GM19099 (cell line): Measurements from ENCODE around the gene EIF4EBP3.

Source experiments
- POLR2A ChIP-seq: IDR thresholded peaks from 3 replicates; pipeline ENCODE4 v1.6.1; 2011; ENCODE audit warnings: low read depth; ENCODE audit not compliant: insufficient read length; ENCODE audit errors: extremely low read depth

The EIF4EBP3 gene

DNA sequence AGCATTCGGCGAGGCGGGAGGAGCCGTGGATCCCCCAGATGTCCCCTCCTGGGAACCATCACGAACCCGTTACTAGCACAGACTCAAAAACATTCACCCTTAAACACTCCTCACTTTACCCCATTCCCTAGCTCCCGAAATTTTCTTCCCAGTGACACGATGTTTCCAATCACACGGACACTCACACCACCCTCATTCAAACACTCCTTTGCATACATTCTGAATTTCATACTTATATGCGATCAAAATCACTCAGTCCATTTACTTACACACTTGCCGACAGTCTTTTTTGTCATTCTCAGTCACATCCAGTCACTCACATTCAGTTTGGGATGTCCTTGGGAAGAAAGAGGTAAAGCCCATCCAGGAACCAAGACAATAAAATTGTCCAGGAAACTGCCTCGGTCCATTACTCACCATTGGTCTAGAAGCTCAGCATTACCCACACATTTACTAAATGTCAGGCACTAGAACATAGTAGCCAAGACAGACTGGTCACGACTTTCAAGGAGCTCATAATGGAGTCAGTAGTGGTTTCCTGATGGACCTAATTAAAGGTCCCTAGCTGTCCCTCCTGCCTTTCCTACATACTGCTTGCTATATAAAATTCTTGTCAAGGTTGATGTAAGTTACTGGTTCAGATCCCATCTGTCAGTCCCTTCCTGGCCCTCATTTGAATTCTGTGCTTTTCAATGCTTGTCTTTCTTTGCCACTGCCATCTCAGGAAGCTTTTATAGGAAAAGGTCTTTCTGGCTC, 17.7 kb downstream of the EIF4EBP3 start:
- no peak for TF ChIP-seq POLR2A

DNA sequence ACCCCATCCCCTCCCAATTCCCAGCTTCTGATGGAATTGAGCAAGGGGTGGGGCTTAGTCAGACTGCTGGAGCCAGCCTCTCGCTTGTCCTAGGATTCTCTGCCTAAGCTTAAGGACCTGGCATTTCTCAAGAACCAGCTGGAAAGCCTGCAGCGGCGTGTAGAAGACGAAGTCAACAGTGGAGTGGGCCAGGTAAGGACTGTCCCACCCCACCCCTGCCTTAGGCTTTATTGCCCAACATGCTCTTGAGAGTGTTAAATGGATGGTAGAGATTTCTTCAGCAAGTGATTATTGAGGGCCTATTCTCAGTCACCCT, 18.3 kb downstream of the EIF4EBP3 start:
- TF ChIP-seq POLR2A: no peak

DNA sequence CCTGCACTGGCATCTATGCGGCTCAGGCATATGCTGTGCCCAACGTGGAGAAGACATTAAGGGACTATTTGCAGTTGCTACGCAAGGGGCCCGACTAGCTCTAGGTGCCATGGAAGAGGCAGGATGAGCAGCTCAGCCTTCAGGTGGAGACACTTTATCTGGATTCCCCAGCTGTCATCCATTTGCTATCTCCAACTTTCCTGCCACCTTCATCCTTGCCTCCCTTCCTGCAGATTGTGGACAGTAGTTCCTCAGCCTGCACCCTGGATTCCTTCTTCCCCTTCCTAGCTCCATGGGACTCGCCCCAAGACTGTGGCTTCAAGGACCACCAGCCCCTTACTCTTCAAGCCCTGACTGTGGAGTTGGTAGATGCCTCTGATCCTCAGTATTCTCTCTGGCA, 19.2 kb downstream of the EIF4EBP3 start:
- TF ChIP-seq POLR2A: no peak

DNA sequence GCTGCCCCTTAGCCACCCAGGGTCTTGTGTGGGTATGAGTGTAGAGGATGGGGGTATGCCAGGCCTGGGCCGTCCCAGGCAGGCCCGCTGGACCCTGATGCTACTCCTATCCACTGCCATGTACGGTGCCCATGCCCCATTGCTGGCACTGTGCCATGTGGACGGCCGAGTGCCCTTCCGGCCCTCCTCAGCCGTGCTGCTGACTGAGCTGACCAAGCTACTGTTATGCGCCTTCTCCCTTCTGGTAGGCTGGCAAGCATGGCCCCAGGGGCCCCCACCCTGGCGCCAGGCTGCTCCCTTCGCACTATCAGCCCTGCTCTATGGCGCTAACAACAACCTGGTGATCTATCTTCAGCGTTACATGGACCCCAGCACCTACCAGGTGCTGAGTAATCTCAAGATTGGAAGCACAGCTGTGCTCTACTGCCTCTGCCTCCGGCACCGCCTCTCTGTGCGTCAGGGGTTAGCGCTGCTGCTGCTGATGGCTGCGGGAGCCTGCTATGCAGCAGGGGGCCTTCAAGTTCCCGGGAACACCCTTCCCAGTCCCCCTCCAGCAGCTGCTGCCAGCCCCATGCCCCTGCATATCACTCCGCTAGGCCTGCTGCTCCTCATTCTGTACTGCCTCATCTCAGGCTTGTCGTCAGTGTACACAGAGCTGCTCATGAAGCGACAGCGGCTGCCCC, 19.8 kb downstream of the EIF4EBP3 start:
- TF ChIP-seq POLR2A: no peak

DNA sequence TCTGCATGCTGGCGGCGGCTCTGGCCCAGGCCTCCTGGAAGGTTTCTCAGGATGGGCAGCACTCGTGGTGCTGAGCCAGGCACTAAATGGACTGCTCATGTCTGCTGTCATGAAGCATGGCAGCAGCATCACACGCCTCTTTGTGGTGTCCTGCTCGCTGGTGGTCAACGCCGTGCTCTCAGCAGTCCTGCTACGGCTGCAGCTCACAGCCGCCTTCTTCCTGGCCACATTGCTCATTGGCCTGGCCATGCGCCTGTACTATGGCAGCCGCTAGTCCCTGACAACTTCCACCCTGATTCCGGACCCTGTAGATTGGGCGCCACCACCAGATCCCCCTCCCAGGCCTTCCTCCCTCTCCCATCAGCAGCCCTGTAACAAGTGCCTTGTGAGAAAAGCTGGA, 20.4 kb downstream of the EIF4EBP3 start:
- TF ChIP-seq POLR2A: no peak

DNA sequence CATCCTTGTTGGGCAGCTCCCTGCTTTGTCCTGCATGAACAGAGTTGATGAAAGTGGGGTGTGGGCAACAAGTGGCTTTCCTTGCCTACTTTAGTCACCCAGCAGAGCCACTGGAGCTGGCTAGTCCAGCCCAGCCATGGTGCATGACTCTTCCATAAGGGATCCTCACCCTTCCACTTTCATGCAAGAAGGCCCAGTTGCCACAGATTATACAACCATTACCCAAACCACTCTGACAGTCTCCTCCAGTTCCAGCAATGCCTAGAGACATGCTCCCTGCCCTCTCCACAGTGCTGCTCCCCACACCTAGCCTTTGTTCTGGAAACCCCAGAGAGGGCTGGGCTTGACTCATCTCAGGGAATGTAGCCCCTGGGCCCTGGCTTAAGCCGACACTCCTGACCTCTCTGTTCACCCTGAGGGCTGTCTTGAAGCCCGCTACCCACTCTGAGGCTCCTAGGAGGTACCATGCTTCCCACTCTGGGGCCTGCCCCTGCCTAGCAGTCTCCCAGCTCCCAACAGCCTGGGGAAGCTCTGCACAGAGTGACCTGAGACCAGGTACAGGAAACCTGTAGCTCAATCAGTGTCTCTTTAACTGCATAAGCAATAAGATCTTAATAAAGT, 21.1 kb downstream of the EIF4EBP3 start:
- TF ChIP-seq POLR2A: no peak

DNA sequence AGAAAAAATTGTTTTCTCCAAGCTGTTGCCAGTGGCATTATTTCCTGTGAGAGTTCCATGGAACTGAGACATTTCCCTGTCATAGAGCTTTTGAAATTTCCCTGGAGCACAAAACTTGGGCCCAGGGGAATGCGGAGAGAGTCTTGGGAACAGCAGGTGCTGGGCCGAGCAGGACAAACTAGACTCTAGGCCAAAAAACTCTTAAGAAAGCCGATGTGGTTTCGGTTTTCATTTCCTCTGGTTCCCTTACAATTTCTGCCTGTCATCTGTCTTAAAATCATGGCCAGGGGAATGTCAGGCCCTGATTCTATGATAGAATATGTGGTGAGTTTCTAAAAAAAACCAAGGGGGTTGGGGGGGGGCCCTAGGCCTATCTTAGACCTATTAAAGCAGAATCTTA, 21.7 kb downstream of the EIF4EBP3 start:
- TF ChIP-seq POLR2A: no peak

DNA sequence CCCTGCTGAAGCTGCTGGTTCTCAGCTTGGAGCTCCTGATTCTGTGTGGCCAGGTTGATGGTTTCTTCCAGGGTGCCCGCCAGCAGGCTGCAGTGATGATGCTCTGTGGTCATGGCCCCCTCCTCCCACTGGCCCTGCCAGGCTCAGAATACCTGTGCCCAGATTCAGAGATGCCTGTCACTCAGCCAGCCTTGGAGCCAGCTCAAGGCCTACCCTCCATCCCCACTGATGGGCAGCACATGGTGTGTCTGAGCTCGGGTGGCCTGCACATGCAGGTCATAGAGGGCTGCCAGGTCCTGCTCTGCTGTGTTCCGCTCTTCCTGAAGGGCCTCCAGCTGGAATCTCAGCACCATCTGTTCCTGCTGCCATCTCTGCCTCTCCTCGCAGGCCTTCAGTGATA, 22.6 kb downstream of the EIF4EBP3 start:
- no peak for TF ChIP-seq POLR2A

DNA sequence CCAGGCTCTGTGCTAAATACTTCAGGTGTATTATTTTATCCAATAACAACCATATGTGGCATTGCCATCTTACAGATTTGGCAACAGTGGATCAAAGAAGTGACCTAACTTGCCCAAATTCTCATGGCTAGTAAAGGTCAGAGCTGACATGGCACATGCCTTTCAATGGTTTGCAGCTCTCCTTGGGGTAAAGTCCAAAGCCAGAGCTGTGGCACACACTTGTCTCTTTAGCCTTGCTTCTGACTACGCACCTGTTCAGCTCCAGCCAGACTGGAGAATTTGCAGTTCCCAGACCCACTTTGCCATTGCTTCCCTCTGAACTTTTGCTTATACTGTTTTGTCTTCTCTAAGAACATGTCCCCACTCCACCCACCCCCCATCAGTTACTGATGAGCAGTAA, 23.0 kb downstream of the EIF4EBP3 start:
- TF ChIP-seq POLR2A: no peak

DNA sequence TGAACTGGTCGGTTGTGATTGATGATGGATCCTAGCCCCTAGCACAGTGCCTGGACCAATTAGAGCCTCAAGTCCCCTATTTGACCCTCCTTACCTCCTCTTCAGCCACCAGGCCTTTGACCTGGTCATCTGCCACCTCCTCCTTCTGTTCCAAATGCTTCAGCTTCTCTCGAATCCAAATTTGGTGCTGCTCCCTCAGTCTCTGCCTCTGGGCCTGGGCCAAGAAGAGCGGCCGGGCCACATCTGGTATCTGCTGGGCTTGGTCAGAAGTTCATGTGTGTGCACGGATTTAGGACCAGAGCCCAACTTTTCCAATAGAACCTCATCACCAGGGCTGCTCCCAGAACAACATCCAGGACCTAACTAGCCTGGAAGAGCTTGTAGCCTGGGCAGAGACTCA, 23.6 kb downstream of the EIF4EBP3 start:
- TF ChIP-seq POLR2A: no peak

DNA sequence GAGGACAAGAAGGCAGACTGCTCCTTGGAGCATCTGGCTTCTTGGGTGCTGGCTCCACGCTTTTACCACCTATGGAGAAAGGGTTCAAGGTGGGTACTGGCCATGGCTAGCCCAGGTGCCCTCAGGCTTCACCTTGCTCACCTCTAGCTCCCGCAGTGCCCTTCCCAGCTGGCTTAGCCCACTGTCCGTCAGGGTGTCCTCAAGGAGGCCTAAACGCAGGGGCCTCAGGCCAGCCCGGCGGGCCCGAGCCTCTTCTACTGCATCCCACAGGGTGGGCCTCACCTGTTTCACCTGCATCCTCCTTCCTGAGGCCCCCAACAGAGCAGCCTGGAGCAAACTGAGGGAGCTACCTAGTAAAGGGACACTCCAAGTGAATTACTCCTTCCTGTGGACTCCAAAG, 26.2 kb downstream of the EIF4EBP3 start:
- TF ChIP-seq POLR2A: no peak

DNA sequence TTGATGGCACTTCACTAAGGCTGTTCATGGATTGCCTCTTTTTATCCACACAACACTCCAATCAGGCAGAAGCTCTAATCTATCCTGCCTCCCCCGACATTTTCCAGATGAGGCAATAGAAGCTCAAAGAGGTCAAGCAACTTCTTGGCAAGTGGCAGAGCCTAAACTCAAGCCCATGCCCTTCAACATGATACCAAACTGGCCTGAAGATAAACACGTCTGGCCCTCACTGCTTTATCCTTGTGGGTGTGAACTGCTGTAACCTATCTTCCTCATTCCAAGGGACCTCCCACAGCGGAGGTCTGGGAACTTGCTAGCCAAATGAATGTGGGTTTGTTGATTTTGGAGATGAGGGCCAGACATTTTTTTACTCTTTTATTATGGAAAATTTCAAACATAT, 26.7 kb downstream of the EIF4EBP3 start:
- no peak for TF ChIP-seq POLR2A

DNA sequence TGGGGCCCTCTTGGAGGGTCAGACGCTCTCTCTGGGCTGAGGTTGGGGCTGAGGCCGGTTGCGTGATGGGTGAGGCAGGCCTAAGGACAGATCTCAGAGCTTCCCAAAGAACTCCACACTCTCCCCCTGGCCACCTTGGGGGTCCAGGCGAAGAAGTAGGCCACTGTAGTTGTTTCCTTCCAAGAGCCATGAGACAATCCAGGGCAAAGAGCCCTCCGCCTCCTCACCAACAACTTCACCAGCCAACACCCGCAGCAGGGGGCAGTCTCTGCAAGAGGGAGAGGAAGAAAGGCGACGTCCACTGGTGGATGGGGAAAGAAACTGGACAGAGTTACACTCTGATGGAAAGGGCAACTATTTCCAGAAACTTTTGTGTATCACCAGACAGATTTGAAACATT, 27.8 kb downstream of the EIF4EBP3 start:
- TF ChIP-seq POLR2A: no peak

DNA sequence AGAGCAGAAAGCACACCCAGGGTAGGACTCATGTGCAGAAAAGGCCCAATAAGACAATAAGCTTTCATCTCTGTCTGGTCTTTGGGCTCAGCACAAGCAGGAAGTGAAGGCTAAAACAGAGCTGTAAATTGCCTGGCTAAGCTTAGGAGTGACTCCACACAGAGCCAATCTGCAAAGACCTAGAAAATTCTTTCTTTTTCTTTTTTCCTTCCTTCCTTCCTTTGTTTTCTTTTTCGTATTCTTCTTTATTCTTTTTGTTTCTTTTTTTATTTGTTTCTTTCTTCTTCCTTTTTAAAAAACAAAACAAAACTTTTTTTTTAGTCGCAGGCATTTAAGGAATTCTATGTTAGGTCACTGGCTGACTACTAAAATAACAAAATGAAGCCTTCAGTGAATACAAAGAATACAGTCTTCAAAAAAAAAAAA, 29.3 kb downstream of the EIF4EBP3 start:
- no peak for TF ChIP-seq POLR2A

DNA sequence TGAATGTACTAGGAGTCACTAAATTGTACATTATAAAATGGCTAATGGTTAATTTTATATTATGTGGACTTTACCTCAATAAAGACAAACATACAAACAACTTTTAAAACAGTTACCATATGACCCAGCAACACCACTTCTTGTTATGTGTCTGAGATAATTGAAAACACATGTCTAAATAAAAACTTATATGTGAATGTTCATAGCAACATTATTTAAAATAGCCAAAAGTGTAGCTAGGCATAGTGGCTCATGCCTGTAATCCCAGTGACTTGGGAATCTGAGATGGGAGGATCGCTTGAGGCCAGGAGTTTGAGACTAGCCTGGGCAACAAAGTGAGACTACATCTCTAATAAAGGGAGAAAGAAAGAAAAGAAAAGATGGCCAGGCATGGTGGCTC, 40.0 kb downstream of the EIF4EBP3 start:
- no peak for TF ChIP-seq POLR2A
